Bronchial epithelial cell (primary cell): ENCODE data around the gene GANC. TPM values are rescaled to one million over a fixed set of nuclear protein-coding genes. Genes with fewer than 3 reads are reported as not detected.

Source experiments
- DNase-seq: peaks from one replicate; pipeline ENCODE4 v3.0.0-alpha.2; 2010; ENCODE audit warnings: low read depth
- FAIRE-seq: peaks from 2 replicates; lab custom pipeline; 2011; peaks lifted over from hg19 to GRCh38; lab: Jason Lieb, UNC
- H3K27me3 ChIP-seq: 2 replicates; pipeline ENCODE4 v1.5.1; 2011; ENCODE audit warnings: low read length; ENCODE audit not compliant: control insufficient read depth, insufficient read depth
- H3K36me3 ChIP-seq: 2 replicates; pipeline ENCODE4 v1.5.1; 2011; ENCODE audit warnings: low read length; ENCODE audit not compliant: control insufficient read depth, insufficient read depth
- H3K4me3 ChIP-seq: 2 replicates; pipeline ENCODE4 v1.5.1; 2011; ENCODE audit warnings: mild to moderate bottlenecking, low read depth, low read length, control low read depth
- total RNA-seq: library from RNA; depleted of rRNA; stranded (reverse); fragments of >200 nt; gene quantifications from 2 replicates; pipeline ENCODE4 v1.2.1, GENCODE V29; 2014
- TF ChIP-seq, protein P1 (sequence below): IDR thresholded peaks from 2 replicates; pipeline ENCODE4 v1.5.1; 2011; ENCODE audit warnings: mild to moderate bottlenecking, moderate library complexity, low read length, control low read depth, inconsistent platforms; ENCODE audit not compliant: insufficient read depth, severe bottlenecking

GANC gene
- total RNA-seq, 1 donor from 2014 or later = 13.2 TPM

DNA sequence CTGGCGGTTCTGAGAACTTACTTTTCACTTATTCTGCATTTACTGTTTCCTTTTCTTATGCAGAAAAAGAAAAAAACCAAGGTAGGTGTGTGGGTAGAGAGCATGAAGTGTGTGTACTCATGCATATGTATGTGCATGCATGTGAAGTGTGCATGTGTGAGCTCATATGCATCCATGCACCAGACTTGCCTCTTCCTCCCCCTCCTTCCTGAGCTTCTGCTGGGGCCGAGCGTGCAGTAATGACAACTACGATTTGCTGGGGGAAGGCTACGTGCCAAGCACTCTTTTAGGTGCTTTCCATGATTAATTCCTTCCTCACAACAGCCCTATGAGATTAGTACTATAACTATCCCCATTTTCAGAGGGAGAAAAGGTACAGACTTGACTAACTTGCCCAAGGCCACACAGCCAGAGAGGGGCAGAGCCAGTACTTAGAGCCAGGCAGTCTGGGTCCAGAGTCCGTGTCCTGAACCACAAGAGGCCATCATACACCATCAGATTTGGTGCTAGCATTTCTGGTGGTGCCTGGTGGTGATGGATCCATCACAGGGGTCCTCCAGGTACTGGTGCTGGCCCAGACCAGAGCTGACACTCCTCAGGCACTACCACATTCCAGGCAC lies 133.0 kb downstream of the GANC start:
- Histone ChIP-seq H3K27me3 (no peaks in the 10 kb centered on the region), H3K4me3 (no peak overlapping the region), H3K36me3 (peaks cover 9% of the 10 kb centered on the region)
- DNase-seq = peak; percentile 25
- peak; percentile 28 for FAIRE-seq
- TF ChIP-seq, protein P1, sequence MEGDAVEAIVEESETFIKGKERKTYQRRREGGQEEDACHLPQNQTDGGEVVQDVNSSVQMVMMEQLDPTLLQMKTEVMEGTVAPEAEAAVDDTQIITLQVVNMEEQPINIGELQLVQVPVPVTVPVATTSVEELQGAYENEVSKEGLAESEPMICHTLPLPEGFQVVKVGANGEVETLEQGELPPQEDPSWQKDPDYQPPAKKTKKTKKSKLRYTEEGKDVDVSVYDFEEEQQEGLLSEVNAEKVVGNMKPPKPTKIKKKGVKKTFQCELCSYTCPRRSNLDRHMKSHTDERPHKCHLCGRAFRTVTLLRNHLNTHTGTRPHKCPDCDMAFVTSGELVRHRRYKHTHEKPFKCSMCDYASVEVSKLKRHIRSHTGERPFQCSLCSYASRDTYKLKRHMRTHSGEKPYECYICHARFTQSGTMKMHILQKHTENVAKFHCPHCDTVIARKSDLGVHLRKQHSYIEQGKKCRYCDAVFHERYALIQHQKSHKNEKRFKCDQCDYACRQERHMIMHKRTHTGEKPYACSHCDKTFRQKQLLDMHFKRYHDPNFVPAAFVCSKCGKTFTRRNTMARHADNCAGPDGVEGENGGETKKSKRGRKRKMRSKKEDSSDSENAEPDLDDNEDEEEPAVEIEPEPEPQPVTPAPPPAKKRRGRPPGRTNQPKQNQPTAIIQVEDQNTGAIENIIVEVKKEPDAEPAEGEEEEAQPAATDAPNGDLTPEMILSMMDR = no peak

Other genes with a start within 250 kb of the GANC start
- gene PLA2G4D, start 178.6 kb upstream of the GANC start, total RNA-seq = under 0.01 TPM in 2 replicates
- 1.6 and 10.2 TPM in 2 replicates for gene PLA2G4F, start 116.6 kb upstream of the GANC start, total RNA-seq
- gene VPS39, start 64.9 kb upstream of the GANC start, total RNA-seq = 22.6 and 34.9 TPM in 2 replicates
- gene TMEM87A, start 232 bp downstream of the GANC start, total RNA-seq = 153 and 156 TPM in 2 replicates
- 2.1 and 3.2 TPM in 2 replicates for gene CAPN3, start 86.3 kb downstream of the GANC start, total RNA-seq
- 33.3 and 34.5 TPM in 2 replicates for gene ZNF106, start 217.9 kb downstream of the GANC start, total RNA-seq
- 50.6 and 58.2 TPM in 2 replicates for gene SNAP23, start 222.4 kb downstream of the GANC start, total RNA-seq